HepG2 (cell line): ENCODE data around the gene KRT82. TPM values are rescaled to one million over a fixed set of nuclear protein-coding genes. Genes with fewer than 3 reads are reported as not detected.

Source experiments
- ATAC-seq: fragments of 200-7000 bp; cut with Tn5 transposase; 3 replicates; pipeline ENCODE4 v1.9.1; 2020; ENCODE audit warnings: mild to moderate bottlenecking, moderate library complexity
- BruUV-seq: library from RNA; stranded (reverse); fragments of 400-500 nt; replicated peaks from 2 replicates; lab custom pipeline; 2021; lab: Mats Ljungman, UMichigan
- CTCF ChIA-PET: fragments of 300-600 bp; formaldehyde crosslinking; extraction: SDS; loops from one replicate; lab custom pipeline; 2021; ENCODE audit warnings: low total read pairs, inconsistent platforms, low intra/inter-chr PET ratio; lab: Yijun Ruan, JAX
- POLR2A ChIA-PET: fragments of 350-600 bp; sonication (Branson Sonifier 250); formaldehyde crosslinking; loops from one replicate; lab custom pipeline; 2020; ENCODE audit warnings: antibody characterized with exemption, inconsistent platforms; lab: Yijun Ruan, JAX
- DNase-seq: peaks from one replicate; pipeline ENCODE4 v3.0.0-alpha.2; 2015; ENCODE audit warnings: low spot score
- FAIRE-seq: peaks from 3 replicates; lab custom pipeline; 2011; peaks lifted over from hg19 to GRCh38; lab: Jason Lieb, UNC
- H2AFZ ChIP-seq: one replicate; pipeline ENCODE4 v1.6.1; 2011; ENCODE audit warnings: low read length, inconsistent platforms
- H3K27ac ChIP-seq: fragments of 300-600 bp; 3 replicates; pipeline ENCODE4 v1.8.0; 2011; ENCODE audit warnings: mixed run types, mild to moderate bottlenecking, mixed read lengths, low read length, inconsistent platforms; ENCODE audit not compliant: insufficient read depth; ENCODE audit errors: extremely low read length
- H3K27me3 ChIP-seq, 2 experiments: fragments of 200-600 bp in 1 of 2; 2 replicates in 1 of 2; 3 replicates in 1 of 2; pipeline versions ENCODE4 v1.6.0 to v1.8.0; 2011; ENCODE audit warnings: low read length in 2 of 2, mild to moderate bottlenecking in 2 of 2, moderate library complexity in 2 of 2, inconsistent platforms in 1 of 2; ENCODE audit not compliant: insufficient read depth in 2 of 2, control insufficient read depth in 1 of 2
- H3K36me3 ChIP-seq, 2 experiments: fragments of 200-600 bp in 1 of 2; replicated peaks in 1 of 2; 2 replicates in 1 of 2; 3 replicates in 1 of 2; pipeline versions ENCODE4 v1.5.1 to v1.8.0; 2011; ENCODE audit warnings: low read length in 2 of 2, inconsistent platforms in 1 of 2; ENCODE audit not compliant: insufficient read depth in 2 of 2, control insufficient read depth in 1 of 2
- H3K4me1 ChIP-seq: 2 replicates; pipeline ENCODE4 v1.5.1; 2012; ENCODE audit warnings: low read length, inconsistent platforms; ENCODE audit not compliant: insufficient read depth
- H3K4me2 ChIP-seq: 2 replicates; pipeline ENCODE4 v1.6.0; 2011; ENCODE audit warnings: low read depth, low read length, inconsistent platforms
- H3K4me3 ChIP-seq, 3 experiments: fragments of 200-600 bp in 1 of 3; sonication (generic), shearing (Covaris generic) in 1 of 3; replicated peaks in 1 of 3; 2 replicates each; pipeline ENCODE4 v1.5.1; 2011 to 2016; ENCODE audit warnings: low read length in 3 of 3, inconsistent platforms in 2 of 3, low read depth in 2 of 3, mild to moderate bottlenecking in 2 of 3, control low read depth in 1 of 3, mixed read lengths in 1 of 3; ENCODE audit not compliant: insufficient read depth in 1 of 3
- H3K79me2 ChIP-seq: one replicate; pipeline ENCODE4 v1.6.1; 2011; ENCODE audit warnings: low read length, inconsistent platforms; ENCODE audit not compliant: insufficient read depth
- H3K9ac ChIP-seq: 2 replicates; pipeline ENCODE4 v1.6.0; 2011; ENCODE audit warnings: mild to moderate bottlenecking, low read depth, low read length, inconsistent platforms; ENCODE audit not compliant: insufficient read depth
- H3K9me3 ChIP-seq: 2 replicates; pipeline ENCODE4 v1.5.1; 2012; ENCODE audit warnings: mild to moderate bottlenecking, low read length
- H4K20me1 ChIP-seq: 2 replicates; pipeline ENCODE4 v1.6.0; 2011; ENCODE audit warnings: inconsistent platforms, mild to moderate bottlenecking, low read length, moderate library complexity; ENCODE audit not compliant: insufficient read depth
- GABPA ChIP-seq, 2 experiments: IDR thresholded peaks; 2 replicates each; pipeline ENCODE4 v1.6.1; 2011 to 2016; ENCODE audit warnings: low read depth in 2 of 2, low read length in 1 of 2, missing biosample characterization in 1 of 2, missing genetic modification characterization in 1 of 2
- HDAC6 ChIP-seq: fragments of 200-600 bp; sonication (generic); IDR thresholded peaks from 2 replicates; pipeline ENCODE4 v1.7.0; 2017; ENCODE audit warnings: mild to moderate bottlenecking, antibody characterized with exemption, low read length, low read depth
- HIVEP1 ChIP-seq: sonication (generic); formaldehyde crosslinking; IDR thresholded peaks from 2 replicates; pipeline ENCODE4 v1.4.0; 2020; ENCODE audit warnings: mild to moderate bottlenecking, missing genetic modification reagents
- HOXA3 ChIP-seq: sonication (generic); formaldehyde crosslinking; IDR thresholded peaks from 2 replicates; pipeline ENCODE4 v1.5.0; 2020; ENCODE audit warnings: missing genetic modification reagents
- MAZ ChIP-seq, 2 experiments: sonication (generic) in 1 of 2; formaldehyde crosslinking in 1 of 2; IDR thresholded peaks; 2 replicates each; pipeline versions ENCODE4 v1.5.0 to v1.6.1; 2012 to 2020; ENCODE audit warnings: low read depth in 2 of 2, mild to moderate bottlenecking in 2 of 2, borderline replicate concordance in 1 of 2, improper control_type of control experiment in 1 of 2, low read length in 1 of 2, missing genetic modification reagents in 1 of 2, moderate library complexity in 1 of 2
- MYPOP ChIP-seq: sonication (generic); formaldehyde crosslinking; IDR thresholded peaks from 2 replicates; pipeline ENCODE4 v1.8.1; 2023; ENCODE audit warnings: mild to moderate bottlenecking, moderate library complexity, missing genetic modification reagents
- PAF1 ChIP-seq: IDR thresholded peaks from 2 replicates; pipeline ENCODE4 v1.6.1; 2016; ENCODE audit warnings: missing genetic modification reagents, missing compliant biosample characterization
- SP4 ChIP-seq: sonication (generic); formaldehyde crosslinking; IDR thresholded peaks from 2 replicates; pipeline ENCODE4 v1.8.1; 2023; ENCODE audit warnings: mild to moderate bottlenecking, missing genetic modification reagents
- TBX2 ChIP-seq: sonication (generic); formaldehyde crosslinking; IDR thresholded peaks from 2 replicates; pipeline ENCODE4 v1.5.0; 2020; ENCODE audit warnings: missing genetic modification reagents, mild to moderate bottlenecking, borderline replicate concordance
- TCF7L2 ChIP-seq: IDR thresholded peaks from 2 replicates; pipeline ENCODE4 v1.6.1; 2011; ENCODE audit warnings: mild to moderate bottlenecking, low read depth, low read length, moderate library complexity
- ZNF160 ChIP-seq: sonication (generic); formaldehyde crosslinking; IDR thresholded peaks from 2 replicates; pipeline ENCODE4 v1.8.0; 2022; ENCODE audit warnings: mild to moderate bottlenecking, inconsistent platforms, missing genetic modification reagents
- ZNF263 ChIP-seq: sonication (generic); formaldehyde crosslinking; IDR thresholded peaks from 2 replicates; pipeline ENCODE4 v1.4.0; 2020; ENCODE audit warnings: missing genetic modification reagents
- ZNF331 ChIP-seq: sonication (generic); formaldehyde crosslinking; IDR thresholded peaks from 2 replicates; pipeline ENCODE4 v1.4.0; 2020; ENCODE audit warnings: missing genetic modification reagents
- ZNF33B ChIP-seq: sonication (generic); formaldehyde crosslinking; IDR thresholded peaks from 2 replicates; pipeline ENCODE4 v1.5.1; 2020; ENCODE audit warnings: mild to moderate bottlenecking, missing genetic modification reagents
- ZNF598 ChIP-seq: sonication (generic); formaldehyde crosslinking; IDR thresholded peaks from 2 replicates; pipeline ENCODE4 v1.5.1; 2020; ENCODE audit warnings: mild to moderate bottlenecking, missing genetic modification reagents, borderline replicate concordance
- ZNF605 ChIP-seq: sonication (generic); formaldehyde crosslinking; IDR thresholded peaks from 2 replicates; pipeline ENCODE4 v1.8.0; 2022; ENCODE audit warnings: mild to moderate bottlenecking, missing genetic modification reagents
- WGBS: methylation state at CpG from one replicate; pipeline ENCODE4 v1.1.6; 2017; ENCODE audit warnings: low lambda C conversion rate; 5-methylcytosine and 5-hydroxymethylcytosine counted together
- in situ Hi-C: cut with HindIII; loops from 2 replicates; pipeline ENCODE4 v1.10.0; 2017; ENCODE audit warnings: low pct_unique_long_range_greater_than_20kb; ENCODE audit not compliant: extremely low pct_ligation_motif_present
- intact Hi-C: fragments of 100-400 bp; cut with micrococcal nuclease; formaldehyde crosslinking; loops from one replicate; pipeline ENCODE4 v1.10.0; 2022; ENCODE audit not compliant: unreplicated experiment
- polyA plus RNA-seq, 8 experiments: library from polyadenylated mRNA; depleted of rRNA in 3 of 8; stranded (reverse) in 7 of 8; unstranded in 1 of 8; fragments of >200 nt; fragmentation: Illumina TruSeq in 4 of 8; extraction: Trizol in 4 of 8; gene quantifications; 2 replicates each; pipeline versions ENCODE4 v1.2.1 to v1.2.3, GENCODE V29; 2011 to 2016; ENCODE audit warnings: low read depth in 4 of 8, missing spikeins in 1 of 8, mixed read lengths in 1 of 8; ENCODE audit not compliant: insufficient read depth in 1 of 8
- total RNA-seq, 5 experiments: library from RNA; depleted of rRNA; stranded (reverse); fragments of >200 nt; fragmentation: Illumina TruSeq; extraction: Trizol; gene quantifications; 2 replicates each; pipeline ENCODE4 v1.2.3, GENCODE V29; 2016; ENCODE audit warnings: low read depth in 1 of 5
- TF ChIP-seq, protein P1 (sequence below): sonication (generic); formaldehyde crosslinking; IDR thresholded peaks from 2 replicates; pipeline ENCODE4 v1.4.0; 2020; ENCODE audit warnings: missing genetic modification reagents
- TF ChIP-seq, protein P2 (sequence below): sonication (generic); formaldehyde crosslinking; IDR thresholded peaks from 2 replicates; pipeline ENCODE4; 2020; ENCODE audit warnings: missing genetic modification reagents, mild to moderate bottlenecking, borderline replicate concordance

The KRT82 gene
- total and polyA plus RNA-seq, 2 of the 13 experiments (the other 11 are each of a cell fraction or from before 2014, with no cell fraction given): not detected

DNA sequence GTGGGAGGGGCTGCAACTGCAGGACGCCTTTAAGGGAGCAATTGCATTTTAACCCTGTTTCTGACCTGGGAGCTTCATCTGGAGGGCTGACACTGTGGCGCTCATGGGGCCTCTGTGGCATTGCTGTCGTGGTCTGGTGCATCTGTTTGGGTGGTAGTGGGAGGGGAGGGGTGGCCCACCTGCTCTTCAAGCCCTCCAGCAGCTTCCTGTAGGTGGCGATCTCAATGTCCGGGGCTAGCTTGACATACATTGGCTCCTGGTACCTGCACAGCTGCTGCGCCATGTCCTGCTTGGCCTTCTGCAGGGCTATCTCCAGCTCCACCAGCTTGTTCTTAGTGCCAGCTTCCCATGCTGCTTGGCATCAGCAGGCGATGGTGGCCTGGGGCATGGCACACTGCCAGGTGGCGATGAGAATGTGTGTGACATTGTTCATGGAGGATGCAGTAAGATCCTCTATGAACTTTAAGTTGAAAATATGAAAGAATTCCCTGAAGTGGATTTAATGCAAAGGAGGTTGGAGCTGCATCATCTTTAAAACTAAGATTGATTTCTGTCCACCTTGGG, 7.7 kb upstream of the KRT82 start:
- in situ Hi-C loops (no loop called here), intact Hi-C loops (no loop called here)
- H3K9ac ChIP-seq: no peak overlapping the region
- FAIRE-seq (no peak), ATAC-seq (no peak), DNase-seq (no peak)
- no peak overlapping the region for H3K4me2 ChIP-seq
- H4K20me1 ChIP-seq: no peaks in the 10 kb centered on the region
- no TSS peak for BruUV-seq
- CTCF ChIA-PET: no interaction called here
- no peaks in the 10 kb centered on the region for H3K9me3 ChIP-seq
- H3K4me3 ChIP-seq: no peak overlapping the region
- H3K27ac ChIP-seq: no peak overlapping the region
- no peaks in the 10 kb centered on the region; a peak in 1 of 5 replicates for H3K27me3 ChIP-seq
- no peak for TF ChIP-seq MYPOP (CRISPR knock-in tag)
- TF ChIP-seq ZNF605 (CRISPR knock-in tag): no peak
- TF ChIP-seq TCF7L2: no peak
- TF ChIP-seq HDAC6: no peak
- no peak for TF ChIP-seq ZNF598
- TF ChIP-seq ZNF263 (CRISPR knock-in tag): no peak
- TF ChIP-seq HOXA3 (CRISPR knock-in tag): no peak
- no peak for TF ChIP-seq ZNF33B (CRISPR knock-in tag)
- no peak for TF ChIP-seq ZNF160 (CRISPR knock-in tag)
- TF ChIP-seq GABPA (IDR thresholded peaks at IDR 0.05; ENCODE audit: low read depth, low read length): no peak
- no peak for TF ChIP-seq GABPA (CRISPR knock-in tag; IDR thresholded peaks at IDR 0.05; ENCODE audit: low read depth)
- no peak for TF ChIP-seq PAF1 (CRISPR knock-in tag)
- no peak for TF ChIP-seq HIVEP1 (CRISPR knock-in tag)
- TF ChIP-seq SP4 (CRISPR knock-in tag): no peak
- no peak for TF ChIP-seq MAZ (IDR thresholded peaks at IDR 0.05; ENCODE audit: borderline replicate concordance, low read depth, low read length)
- no peak for TF ChIP-seq MAZ (CRISPR knock-in tag; IDR thresholded peaks at IDR 0.05; ENCODE audit: low read depth)
- TF ChIP-seq, protein P1, sequence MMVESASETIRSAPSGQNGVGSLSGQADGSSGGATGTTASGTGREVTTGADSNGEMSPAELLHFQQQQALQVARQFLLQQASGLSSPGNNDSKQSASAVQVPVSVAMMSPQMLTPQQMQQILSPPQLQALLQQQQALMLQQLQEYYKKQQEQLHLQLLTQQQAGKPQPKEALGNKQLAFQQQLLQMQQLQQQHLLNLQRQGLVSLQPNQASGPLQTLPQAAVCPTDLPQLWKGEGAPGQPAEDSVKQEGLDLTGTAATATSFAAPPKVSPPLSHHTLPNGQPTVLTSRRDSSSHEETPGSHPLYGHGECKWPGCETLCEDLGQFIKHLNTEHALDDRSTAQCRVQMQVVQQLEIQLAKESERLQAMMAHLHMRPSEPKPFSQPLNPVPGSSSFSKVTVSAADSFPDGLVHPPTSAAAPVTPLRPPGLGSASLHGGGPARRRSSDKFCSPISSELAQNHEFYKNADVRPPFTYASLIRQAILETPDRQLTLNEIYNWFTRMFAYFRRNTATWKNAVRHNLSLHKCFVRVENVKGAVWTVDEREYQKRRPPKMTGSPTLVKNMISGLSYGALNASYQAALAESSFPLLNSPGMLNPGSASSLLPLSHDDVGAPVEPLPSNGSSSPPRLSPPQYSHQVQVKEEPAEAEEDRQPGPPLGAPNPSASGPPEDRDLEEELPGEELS (CRISPR knock-in tag): no peak
- no peak for TF ChIP-seq TBX2
- TF ChIP-seq, protein P2, sequence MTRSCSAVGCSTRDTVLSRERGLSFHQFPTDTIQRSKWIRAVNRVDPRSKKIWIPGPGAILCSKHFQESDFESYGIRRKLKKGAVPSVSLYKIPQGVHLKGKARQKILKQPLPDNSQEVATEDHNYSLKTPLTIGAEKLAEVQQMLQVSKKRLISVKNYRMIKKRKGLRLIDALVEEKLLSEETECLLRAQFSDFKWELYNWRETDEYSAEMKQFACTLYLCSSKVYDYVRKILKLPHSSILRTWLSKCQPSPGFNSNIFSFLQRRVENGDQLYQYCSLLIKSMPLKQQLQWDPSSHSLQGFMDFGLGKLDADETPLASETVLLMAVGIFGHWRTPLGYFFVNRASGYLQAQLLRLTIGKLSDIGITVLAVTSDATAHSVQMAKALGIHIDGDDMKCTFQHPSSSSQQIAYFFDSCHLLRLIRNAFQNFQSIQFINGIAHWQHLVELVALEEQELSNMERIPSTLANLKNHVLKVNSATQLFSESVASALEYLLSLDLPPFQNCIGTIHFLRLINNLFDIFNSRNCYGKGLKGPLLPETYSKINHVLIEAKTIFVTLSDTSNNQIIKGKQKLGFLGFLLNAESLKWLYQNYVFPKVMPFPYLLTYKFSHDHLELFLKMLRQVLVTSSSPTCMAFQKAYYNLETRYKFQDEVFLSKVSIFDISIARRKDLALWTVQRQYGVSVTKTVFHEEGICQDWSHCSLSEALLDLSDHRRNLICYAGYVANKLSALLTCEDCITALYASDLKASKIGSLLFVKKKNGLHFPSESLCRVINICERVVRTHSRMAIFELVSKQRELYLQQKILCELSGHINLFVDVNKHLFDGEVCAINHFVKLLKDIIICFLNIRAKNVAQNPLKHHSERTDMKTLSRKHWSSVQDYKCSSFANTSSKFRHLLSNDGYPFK (CRISPR knock-in tag): no peak
- no peak for TF ChIP-seq ZNF331
- H3K36me3 ChIP-seq: no peaks in the 10 kb centered on the region
- POLR2A ChIA-PET: no interaction called here
- WGBS: 9% methylated on average over 4 of the region's 8 CpGs
- H3K79me2 ChIP-seq: no peaks in the 10 kb centered on the region
- no peak overlapping the region for H2AFZ ChIP-seq
- no peaks in the 10 kb centered on the region for H3K4me1 ChIP-seq
